Measurements from ENCODE around the gene CTTNBP2. TPM values are rescaled to one million over a fixed set of nuclear protein-coding genes. Genes with fewer than 3 reads are reported as not detected.

The CTTNBP2 gene
- total RNA-seq, 1 experiment from 2014 or later: 17.6 TPM

GRCh38 chr7:117871401-117871777 is 1.9 kb downstream of the CTTNBP2 start:
- H3K27ac ChIP-seq (ENCODE audit: insufficient read length, low read depth, low read length): no peak overlapping the region
- Mint-ChIP-seq H3K27ac (peak overlapping the region in 2 of 3 experiments; percentile 84 to 95; a peak in 3 of 7 replicates), H3K27me3 (ENCODE audit: low read depth) (peaks cover 9% of the 10 kb centered on the region)

More at GRCh38 chr7:117871401-117871777, 1.9 kb downstream of the CTTNBP2 start:
- no peak overlapping the region for H2BK20ac ChIP-seq (ENCODE audit: low read depth, low read length, poor library complexity, severe bottlenecking)
- no peak overlapping the region for H3K4ac ChIP-seq (ENCODE audit: low read depth, low read length)
- no peak overlapping the region for H3K23ac ChIP-seq (ENCODE audit: insufficient read length, low read depth, low read length)
- no peak overlapping the region for H4K91ac ChIP-seq (ENCODE audit: insufficient read length, low read depth, low read length)
- H3K4me1 ChIP-seq (ENCODE audit: insufficient read depth, low read length): peaks cover 4% of the 10 kb centered on the region
- no peak for DNase-seq
- H2AK5ac ChIP-seq (ENCODE audit: insufficient read length, low read length): no peak overlapping the region
- no peaks in the 10 kb centered on the region for H3K79me1 ChIP-seq (ENCODE audit: insufficient read depth, low read depth, low read length, poor library complexity, severe bottlenecking)
- H3T11ph ChIP-seq (ENCODE audit: low read length): no peak overlapping the region
- H2BK15ac ChIP-seq (ENCODE audit: low read depth, low read length): no peak overlapping the region
- no peaks in the 10 kb centered on the region for H4K20me1 ChIP-seq (ENCODE audit: control insufficient read depth, insufficient read depth, insufficient read length)
- no peak overlapping the region for H3K56ac ChIP-seq (ENCODE audit: insufficient read length, low read depth, low read length)
- no peak overlapping the region for H4K8ac ChIP-seq (replicated peaks; ENCODE audit: insufficient read length, low read depth, low read length)
- Mint-ChIP-seq H3K4me3 (peak overlapping the region; percentile 88 to 91), H3K4me1 (peaks cover 68 to 80% of the 10 kb centered on the region in 2 experiments), H3K36me3 (ENCODE audit: insufficient read depth in 1 of 3, low read depth in 3 of 3) (no peaks in the 10 kb centered on the region; a peak in 2 of 7 replicates), H3K9me3 (no peaks in the 10 kb centered on the region; a peak in 1 of 5 replicates)
- no peak overlapping the region for H2BK5ac ChIP-seq (ENCODE audit: insufficient read length, low read length)
- no peaks in the 10 kb centered on the region for H3K27me3 ChIP-seq (ENCODE audit: insufficient read depth, low read length)
- no peak overlapping the region for H2BK120ac ChIP-seq (ENCODE audit: low read depth, low read length, poor library complexity, severe bottlenecking)
- peaks cover 27% of the 10 kb centered on the region; the same call in 1 of the 2 replicates for H3K79me2 ChIP-seq (ENCODE audit: insufficient read depth, low read length)
- no peak for TF ChIP-seq CTCF (conservative IDR thresholded peaks at IDR 0.05)
- H3K9ac ChIP-seq (ENCODE audit: extremely low read depth, insufficient read length, low read length): no peak overlapping the region
- H3K9me3 ChIP-seq (ENCODE audit: control insufficient read depth, low read depth, low read length): no peaks in the 10 kb centered on the region
- H3K14ac ChIP-seq (ENCODE audit: insufficient read depth, low read length): no peak overlapping the region
- no CpG with 5 or more reads among the region's 4 CpGs for WGBS (ENCODE audit: extremely low coverage, insufficient read length, low lambda C conversion rate)
- no peak overlapping the region for H2AFZ ChIP-seq (ENCODE audit: low read length)
- peaks cover 7% of the 10 kb centered on the region for H3K23me2 ChIP-seq (ENCODE audit: insufficient read length, low read depth, low read length, poor library complexity, severe bottlenecking)
- H3K4me2 ChIP-seq (ENCODE audit: insufficient read depth, insufficient read length, low read length): peak overlapping the region; percentile 86
- H2BK12ac ChIP-seq (ENCODE audit: insufficient read length, low read depth, low read length): no peak overlapping the region
- H4K5ac ChIP-seq (ENCODE audit: insufficient read length, low read depth, low read length): no peak overlapping the region
- H3K18ac ChIP-seq (ENCODE audit: insufficient read length, low read depth, low read length): no peak overlapping the region
